Activated T-helper 1 cell treated with anti-CD3 and anti-CD28 coated beads, Interleukin-2, amount 50 U/mL, for 16 hours (primary cell): ENCODE results near the gene SLC30A7.

ENCODE experiments used
- DNase-seq, 2 donors: peaks; one replicate each; pipeline ENCODE4 v3.0.0-alpha.2; 2020; ENCODE audit warnings: low read depth in 1 of 2, low spot score in 1 of 2

SLC30A7 gene

DNA sequence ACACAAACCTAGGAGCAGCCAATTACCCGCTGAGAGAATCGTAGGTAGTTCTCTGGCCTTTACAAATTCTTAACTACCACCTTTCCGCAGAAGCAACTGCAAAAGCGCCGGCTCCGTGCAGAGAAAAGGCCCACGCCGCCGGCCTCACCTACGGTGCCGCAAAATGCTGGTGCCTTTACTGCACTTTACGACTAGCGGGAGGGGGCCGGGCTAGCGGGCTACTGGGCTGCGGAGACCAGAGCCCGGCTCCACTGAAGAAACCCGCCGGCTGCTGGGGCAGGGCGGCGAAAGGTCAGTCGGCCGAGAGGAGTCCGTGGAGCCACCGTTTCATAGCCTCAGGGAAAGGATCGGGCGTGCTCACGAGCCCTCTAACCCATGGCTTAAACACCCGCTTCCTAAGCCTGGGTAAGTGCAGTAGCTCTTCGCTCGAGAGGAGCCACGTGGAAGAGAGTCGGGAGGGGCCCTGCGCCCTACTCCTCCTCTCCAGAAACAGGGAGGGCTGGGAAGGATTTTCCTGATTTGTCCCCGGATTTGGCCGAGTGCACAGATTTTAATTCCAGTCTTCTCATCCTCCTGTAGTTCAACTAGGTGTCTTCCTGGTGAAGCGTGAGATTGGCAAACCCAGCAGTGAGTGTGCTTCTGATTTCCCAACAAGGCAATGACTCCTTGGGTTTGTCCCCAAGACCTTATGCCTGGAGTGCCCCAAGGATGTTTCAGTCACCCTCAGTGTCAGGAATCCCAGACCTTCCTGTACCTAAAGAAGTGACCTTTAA is 130.0 kb downstream of the SLC30A7 start, which contains the start of gene DPH5:
DPH5 (minus strand) TSS at position 128 of the 773 bp plus-strand sequence. CDS start 341 bp downstream, outside the sequence.
- DNase-seq, result peak; percentile 76 to 77

DNA sequence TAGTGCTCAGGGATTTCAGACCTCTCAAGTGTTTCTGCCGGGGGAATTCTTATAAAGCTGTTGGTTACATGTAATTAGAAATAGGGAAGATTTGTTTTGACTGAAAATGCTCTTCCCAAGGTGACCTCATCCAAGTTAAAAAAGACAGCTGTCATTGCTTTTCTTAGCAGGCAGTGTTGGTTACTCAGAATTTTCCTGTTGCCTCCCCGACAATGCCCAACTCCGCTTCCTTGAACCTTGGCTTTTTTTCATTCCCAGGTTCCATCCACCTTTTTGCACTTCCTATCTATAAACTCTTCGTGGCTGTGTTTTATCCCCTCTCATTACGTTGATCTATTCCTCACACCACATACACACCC is 130.5 kb downstream of the SLC30A7 start:
- DNase-seq, result no peak

DNA sequence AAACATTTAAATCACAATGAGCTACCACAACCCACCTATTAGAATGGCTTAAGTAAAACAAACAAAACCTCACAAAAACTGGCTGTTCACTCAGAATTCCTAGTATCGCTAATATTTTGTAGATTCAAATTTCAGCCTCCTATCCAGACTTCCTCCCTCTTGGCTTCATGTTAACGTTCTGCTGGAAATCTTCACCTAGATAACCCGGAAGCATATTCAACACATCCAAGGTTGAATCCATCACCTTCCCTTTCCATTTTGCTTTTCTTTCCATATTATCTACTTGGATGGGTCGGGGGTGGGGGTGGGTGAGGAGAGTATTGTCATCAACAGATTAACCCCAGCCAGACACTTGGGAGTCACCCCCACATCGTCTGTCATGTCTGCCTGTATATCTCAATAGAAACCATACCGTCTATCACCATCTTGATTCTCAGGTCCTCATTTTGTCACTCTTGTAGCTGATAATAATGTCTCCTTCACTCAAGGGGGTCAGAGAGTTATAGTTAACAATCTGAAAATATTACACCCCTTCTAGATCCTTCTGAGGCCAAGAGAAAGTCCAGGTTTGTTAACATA is 131.4 kb downstream of the SLC30A7 start:
- DNase-seq, result no peak

DNA sequence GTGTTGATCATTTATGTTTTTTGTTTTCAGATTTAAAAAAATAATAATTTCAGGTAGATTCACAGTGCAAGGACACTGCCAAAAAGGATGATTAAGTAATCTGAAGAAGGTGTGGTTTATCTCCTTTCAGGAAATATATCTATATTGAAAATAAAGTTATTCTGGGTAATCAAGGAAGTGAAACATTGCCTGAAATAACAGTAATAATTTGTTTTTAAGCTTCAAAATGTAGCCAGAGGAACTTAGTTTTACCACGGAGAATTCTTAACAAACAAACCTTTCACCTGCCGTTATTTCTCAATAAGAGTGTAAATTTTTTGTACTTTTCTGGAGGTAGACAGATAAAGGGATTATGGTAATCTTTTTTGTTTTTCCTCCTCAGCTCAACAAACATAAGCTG is 132.6 kb downstream of the SLC30A7 start:
- DNase-seq, result no peak

DNA sequence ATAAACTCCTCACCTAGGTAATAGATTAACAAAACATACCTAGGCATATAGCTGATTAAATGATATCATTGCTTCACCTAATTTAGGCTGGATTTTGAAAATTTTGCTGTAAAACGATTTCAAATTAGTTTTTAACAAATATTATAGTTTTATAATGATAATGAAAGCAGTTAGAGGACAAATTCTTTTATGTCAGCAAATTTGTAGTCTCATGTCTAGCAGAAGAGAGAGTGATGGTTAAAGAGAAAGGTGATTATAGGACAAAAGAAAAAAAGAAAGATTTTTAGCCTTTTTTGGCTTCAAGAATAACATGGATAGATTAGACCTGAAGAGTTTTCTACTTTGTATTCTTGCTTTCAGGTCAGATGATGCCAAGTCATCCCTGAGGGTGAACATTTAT is 133.3 kb downstream of the SLC30A7 start:
- no peak for DNase-seq

DNA sequence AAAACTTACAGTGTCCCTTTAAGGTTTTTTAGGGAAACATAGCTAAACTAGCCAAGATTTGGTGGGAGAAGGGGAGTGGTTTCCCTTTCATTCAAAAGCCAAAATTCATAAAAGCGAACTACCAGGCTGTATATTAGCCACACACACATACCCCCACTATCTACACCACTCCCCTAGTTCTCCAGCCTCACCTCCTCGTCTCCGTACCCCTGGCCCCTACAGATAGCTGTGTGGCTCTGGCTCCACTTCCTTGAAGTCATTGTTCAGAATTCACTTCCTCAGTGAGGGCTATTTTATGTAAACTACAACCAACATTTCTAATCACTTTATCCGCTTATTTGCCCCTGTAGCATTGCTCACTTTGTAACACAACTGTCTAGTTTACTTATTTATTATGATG is 135.0 kb downstream of the SLC30A7 start:
- no peak for DNase-seq
